NCI-H748 treated with DMSO at 0.1 percent for 48 hours (cell line): Measurements from ENCODE around the gene FAF1.
"Not testable (repeated sequence)": the region's sequence is repeated elsewhere in the genome, so short reads cannot be mapped to it uniquely, and the experiment has no call there.

Source experiments
- DNase-seq: peaks from one replicate; lab custom pipeline; 2025; lab: John Stamatoyannopoulos, UW

The FAF1 gene

DNA sequence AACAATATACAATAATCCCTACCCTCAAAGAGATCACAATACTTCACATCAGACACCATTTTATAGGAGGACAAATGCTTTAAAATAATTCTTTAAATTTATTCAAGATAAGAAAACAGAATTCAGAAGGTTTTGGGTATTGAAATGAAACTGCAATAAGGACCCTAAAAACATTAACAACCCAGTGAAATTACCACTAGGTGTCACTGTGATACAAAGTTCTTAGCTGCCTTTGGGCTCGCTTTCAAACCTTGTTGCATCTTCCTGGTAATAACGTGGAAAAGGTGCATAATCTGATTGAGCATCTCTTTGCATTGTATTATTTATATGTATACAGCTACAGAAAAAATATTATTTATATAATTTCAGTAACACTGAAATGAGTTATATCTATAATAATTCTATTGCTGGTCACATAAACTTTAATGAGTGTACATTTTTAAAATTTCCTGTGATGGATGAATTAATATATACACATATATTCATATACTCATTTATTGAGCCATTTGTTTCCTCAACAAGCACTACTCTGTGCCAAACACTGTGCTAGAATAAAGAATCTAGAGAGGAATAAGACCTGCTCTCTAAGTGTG is 185.2 kb downstream of the FAF1 start:
- DNase-seq: peak; percentile 57

DNA sequence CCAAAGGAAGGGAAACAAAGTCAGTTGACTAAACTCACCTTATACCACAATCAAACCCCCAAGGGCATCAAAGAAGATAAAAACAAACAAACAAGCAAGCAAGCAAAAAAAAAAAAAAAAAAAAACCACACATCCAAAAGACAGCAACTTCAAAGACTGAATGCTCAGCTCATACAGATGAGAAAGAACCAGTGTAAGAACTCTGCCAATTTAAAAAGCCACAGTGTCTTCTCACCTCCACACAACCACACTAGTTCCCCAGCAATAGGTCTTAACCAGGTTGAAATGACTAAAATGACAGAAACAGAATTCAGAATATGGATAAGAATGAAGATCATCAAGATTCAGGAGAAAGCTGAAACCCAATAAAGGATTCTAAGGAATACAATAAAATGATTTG is 193.4 kb downstream of the FAF1 start:
- no peak for DNase-seq

- not testable (repeated sequence) for DNase-seq
These were observed 203.5 kb downstream of the FAF1 start for GRCh38 chr1:50756543-50756942.

DNA sequence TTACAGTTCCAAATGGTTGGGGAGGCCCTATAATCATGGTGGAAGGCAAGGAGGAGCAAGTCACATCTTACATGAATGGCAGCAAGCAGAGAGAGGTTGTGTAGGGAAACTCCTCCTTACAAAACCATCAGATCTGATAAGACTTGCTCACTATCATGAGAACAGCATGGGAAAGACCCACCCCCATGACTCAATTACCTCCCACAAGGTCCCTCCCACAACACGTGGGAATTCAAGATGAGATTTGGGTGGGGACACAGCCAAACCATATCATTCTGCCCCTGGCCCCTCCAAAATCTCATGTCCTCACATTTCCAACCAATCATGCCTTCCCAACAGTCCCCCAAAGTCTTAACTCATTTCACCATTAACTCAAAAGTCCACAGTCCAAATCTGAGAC is 205.3 kb downstream of the FAF1 start:
- not testable (repeated sequence) for DNase-seq

DNA sequence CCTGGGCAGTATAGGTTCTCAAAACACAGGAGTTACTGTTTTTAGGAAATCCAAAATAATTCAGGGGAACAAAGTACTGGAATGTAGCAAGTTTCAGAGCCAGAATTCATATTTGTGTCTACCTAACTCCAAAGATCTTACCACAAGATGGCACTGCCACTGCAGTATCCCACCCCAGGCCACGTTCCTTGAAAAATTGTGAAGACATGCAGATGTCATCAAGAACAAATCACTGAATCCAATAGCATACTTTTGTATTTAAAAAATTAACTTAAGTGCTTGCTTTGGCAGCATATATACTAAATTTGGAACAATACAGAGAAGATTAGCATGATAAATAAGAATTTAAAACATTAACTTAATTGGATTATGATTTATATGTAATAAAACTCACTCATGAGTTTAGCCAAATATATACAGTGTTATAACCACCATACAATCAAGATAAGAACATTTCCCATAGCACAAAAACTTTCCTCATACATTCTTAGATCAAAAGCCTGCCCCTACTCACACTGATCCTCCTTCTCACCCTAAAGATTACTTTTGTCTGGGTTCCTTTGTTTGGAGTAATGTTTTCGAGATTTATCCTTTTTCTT is 209.9 kb downstream of the FAF1 start:
- peak; percentile 6 for DNase-seq

GRCh38 chr1:50747394-50747793 is 212.7 kb downstream of the FAF1 start:
- DNase-seq: no peak

DNA sequence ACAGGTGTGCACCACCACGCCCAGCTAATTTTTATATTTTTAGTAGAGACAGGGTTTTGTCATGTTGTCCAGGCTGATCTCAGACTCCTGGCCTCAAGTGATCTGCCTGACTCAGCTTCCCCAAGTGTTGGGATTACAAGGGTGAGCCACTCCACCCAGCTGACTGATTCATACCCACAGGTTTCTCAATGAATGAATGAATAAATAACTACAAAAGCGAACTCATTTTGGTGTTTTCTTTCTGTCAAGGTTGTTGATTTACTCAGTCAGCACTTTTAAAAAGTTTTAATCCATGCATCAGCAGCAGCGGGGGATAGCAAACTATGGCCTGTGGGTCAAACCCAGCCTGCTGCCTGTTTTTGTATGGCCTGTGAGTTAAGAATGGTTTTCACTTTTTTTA is 217.5 kb downstream of the FAF1 start:
- no peak for DNase-seq

DNA sequence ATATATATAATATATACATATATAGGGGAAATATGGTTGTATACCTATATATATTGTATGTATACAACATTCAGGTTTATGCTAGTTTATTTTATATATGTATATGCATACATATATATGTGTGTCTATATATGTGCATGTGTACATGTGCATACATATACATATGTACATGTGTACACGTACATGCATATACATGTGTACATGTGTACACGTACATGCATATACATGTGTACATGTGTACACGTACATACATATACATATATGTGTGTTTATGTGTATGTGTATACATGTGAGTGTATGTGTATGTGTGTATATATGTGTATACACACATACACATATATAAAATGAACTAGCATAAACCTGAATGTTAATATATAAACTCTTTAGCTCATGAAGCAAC is 220.9 kb downstream of the FAF1 start:
- DNase-seq: no peak

DNA sequence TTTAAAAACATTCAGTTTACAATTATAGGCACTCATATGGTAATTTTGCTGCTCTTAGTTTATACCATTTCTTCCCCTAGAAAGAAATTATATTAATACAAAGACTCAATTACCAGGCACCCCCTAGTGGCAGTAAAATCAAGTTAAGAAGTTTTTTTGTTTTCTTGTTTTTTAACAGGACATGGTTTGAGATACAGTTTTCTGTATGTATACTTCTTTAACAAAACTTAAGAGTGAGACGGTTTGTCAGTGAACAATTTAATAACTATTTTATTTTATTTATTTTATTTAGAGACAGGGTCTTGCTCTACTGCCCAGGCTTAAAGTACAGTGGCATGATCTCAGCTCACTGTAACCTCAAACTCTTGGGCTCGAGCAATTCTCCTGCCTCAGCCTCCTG is 224.6 kb downstream of the FAF1 start:
- peak; percentile 12 for DNase-seq

DNA sequence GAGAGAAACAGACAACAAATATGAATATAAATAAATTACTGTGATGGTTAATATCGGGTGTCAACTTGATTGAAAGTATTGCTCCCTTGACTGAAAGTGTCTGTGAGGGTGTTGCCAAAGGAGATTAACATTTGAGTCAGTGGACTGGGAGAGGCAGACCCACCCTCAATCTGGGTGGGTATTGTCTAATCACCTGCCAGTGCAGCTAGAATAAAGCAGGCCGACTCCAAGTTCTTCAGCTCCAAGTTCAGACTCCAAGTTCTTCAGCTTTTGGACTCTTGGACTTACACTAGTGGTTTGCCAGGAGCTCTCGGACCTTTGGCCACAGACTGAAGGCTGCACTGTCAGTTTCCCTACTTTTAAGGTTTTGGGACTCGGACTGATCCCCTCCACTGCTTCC is 232.5 kb downstream of the FAF1 start:
- not testable (repeated sequence) for DNase-seq

GRCh38 chr1:50724626-50725286 is 235.3 kb downstream of the FAF1 start:
- DNase-seq: no peak

DNA sequence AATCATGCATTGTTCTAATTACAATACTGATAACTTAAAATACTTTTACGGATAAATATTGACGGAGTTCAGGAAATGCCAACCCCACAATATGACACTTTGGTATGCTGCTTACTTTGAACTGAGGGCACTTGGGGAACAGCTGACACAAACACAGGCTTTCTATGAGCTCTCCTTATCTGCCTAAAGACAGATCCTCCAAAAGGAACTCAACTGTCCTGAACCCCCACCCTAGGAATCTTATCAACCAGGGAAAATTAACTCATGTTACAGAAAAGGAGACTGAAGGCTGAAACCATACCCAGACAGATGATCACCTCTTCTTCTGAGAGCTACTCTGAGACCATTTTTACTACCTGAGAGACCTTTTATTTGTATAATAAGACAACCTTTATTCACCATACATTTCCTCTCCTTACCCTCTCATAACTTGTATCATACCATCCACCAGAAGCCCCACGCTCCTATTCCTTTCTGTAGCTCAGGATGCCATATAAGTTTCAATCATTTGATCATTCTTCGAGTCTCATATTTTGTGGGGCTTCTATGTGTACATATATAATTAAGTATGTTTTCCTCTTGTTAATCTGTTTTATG is 239.5 kb downstream of the FAF1 start:
- DNase-seq: no peak

GRCh38 chr1:50719126-50719525 is 240.9 kb downstream of the FAF1 start:
- DNase-seq: no peak

DNA sequence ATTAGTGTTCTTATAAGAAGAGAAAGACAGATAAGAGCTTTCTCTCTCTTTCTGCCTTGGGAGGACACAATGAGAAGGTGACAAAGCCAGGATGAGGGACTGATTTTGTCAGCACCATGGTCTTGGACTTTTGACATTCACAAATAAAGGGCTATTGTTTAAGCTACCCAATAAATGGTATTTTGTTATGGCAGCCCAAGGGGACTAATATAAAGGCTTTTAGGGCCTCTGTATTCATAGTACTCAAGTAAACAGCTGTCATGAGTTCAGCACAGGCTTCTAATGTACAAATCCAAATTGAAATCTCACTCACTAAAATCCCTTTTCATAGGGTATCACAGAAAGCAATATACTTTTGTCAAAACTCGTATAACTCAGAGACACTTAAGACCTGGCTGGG is 242.7 kb downstream of the FAF1 start:
- DNase-seq: no peak

DNA sequence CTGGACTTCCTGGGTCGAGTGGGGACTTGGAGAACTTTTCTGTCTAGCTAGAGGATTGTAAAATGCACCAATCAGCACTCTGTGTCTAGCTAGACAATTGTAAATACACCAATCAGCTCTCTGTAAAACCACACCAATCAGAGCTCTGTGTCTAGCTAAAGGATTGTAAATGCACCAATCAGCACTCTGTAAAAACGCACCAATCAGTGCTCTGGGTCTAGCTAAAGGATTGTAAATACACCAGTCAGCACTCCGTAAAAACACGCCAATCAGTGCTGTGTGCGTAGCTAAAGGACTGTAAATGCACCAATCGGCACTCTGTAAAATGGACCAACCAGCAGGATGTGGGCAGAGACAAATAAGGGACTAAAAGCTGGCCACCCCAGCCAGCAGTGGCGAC is 243.6 kb downstream of the FAF1 start:
- DNase-seq: not testable (repeated sequence)

GRCh38 chr1:50710099-50710498 is 250.0 kb downstream of the FAF1 start:
- DNase-seq: no peak

DNA sequence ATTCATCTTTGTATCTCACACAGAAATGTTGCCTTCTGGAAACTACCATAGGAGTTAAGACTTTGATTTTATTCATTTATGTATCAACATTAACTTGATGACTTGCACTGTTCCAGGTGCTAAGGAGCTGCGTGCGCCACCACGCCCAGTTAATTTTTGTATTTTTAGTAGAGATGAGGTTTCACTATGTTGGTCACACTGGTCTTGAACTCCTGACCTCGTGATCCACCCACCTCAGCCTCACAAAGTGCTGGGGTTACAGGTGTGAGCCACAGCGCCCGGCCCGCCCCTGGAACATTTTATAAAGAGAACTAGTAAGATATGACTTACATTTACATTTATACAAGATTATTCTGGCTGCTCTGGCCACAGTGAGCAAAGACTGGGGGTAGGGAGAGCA is 252.2 kb downstream of the FAF1 start:
- no peak for DNase-seq

GRCh38 chr1:50705699-50706098 is 254.4 kb downstream of the FAF1 start:
- DNase-seq: no peak

GRCh38 chr1:50705041-50705440 is 255.0 kb downstream of the FAF1 start:
- DNase-seq: no peak

DNA sequence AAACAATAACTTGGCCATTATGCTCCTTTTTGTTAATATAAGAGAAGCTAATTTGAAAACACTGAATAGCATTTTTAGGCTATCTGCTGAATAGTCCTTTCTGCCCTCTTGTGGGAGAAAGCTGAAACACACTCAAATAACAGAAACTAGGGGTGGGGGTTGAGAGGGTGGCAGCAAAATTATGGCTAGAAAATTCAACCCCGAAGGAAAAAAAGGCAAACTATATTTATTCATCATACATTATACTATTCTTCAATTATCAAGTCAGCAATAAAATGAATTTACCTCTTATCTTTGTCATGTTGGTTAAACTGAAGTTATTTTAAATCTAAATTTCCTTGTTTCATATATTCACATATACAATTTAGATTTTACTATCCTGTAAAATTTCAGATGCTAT is 255.9 kb downstream of the FAF1 start:
- peak; percentile 42 for DNase-seq

DNA sequence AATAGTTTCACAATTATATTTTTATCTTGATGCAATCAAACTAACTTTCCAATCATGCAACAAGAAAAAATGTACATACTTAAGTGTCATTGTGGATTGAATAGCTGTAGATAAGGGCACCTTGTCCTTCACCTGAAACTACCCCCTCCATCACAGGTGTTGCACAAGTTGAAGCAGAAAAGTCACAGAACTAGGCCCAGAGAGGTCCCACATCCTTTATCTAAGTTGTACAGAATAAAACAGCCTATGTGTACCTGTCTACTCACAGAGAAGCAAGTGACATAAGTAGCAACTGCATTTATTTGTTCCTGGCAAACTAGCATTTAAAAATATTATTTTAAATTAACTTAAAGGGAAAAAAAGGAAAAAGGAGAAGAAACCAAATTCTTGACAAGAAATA is 256.8 kb downstream of the FAF1 start:
- DNase-seq: no peak

DNA sequence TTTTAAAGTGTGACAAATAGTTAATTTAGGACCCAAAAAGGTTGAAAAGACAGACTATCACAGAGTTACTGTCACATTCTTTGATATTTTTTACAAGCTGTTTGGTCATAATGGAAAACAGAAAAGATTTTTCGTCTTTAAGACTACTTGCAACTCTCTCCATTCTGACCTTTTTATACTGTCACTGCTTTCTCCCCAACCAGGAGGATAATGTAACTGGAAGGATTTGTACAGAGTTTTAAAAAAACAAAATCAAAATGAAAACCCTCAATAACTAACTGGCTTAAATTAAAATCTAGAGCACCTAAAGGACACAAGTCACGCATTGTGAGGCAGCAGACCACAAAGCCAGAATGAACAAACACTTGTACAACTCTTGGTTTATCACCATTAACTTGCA is 257.7 kb downstream of the FAF1 start:
- DNase-seq: no peak

DNA sequence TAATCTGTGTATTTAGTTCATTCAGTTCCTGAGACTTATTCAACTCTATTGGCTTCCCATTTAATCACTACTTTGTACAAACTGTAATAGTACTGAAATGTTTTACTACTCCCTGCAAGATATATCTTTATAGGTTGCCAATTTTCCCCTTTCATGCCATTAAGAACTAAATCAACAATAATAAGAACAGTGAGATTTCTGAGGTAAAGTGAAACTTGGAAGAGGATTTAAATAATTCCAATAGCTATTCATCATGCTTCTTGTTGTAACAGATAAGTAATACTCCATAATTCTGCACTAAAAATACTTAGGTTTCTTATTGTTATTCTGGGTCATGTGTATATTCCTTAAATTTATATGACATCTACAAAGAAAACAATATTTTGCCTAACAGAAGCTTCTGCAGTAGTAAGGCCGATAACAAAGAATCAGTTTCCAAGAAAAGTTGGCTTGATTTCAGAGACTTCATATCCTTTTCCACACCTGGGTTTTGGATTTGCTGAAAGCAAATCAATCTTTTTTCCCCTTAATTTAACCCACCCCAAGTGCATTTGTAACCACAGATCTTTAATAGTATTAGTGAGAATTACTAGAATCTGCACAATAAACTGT is 258.3 kb downstream of the FAF1 start:
- no peak for DNase-seq
